Heart left ventricle (tissue), 16 donors: ENCODE measurements around the gene CBLIF. TPM values are rescaled to one million over a fixed set of nuclear protein-coding genes. Genes with fewer than 3 reads are reported as not detected.
A peak's percentile ranks its signal among the peaks of the same experiment; 100 is the strongest.
"Not testable (repeated sequence)": the region's sequence is repeated elsewhere in the genome, so short reads cannot be mapped to it uniquely, and the experiment has no call there.

ENCODE experiments used
- ATAC-seq, 4 donors: fragments of 200-7000 bp; cut with Tn5 transposase; one replicate each; pipeline ENCODE4 v1.9.1; 2020 to 2022; ENCODE audit warnings: moderate library complexity in 4 of 4, mild to moderate bottlenecking in 3 of 4, moderate number of reproducible peaks in 1 of 4
- DNase-seq, 5 donors: peaks; one replicate each; pipeline ENCODE4 v3.0.0-alpha.2; 2020
- H3K27ac ChIP-seq, 12 donors: fragments of 200-600 bp; sonication (generic) in 4 of 12; one replicate each; pipeline versions ENCODE4 v1.5.0 to v1.8.0; 2016 to 2022; ENCODE audit warnings: mild to moderate bottlenecking in 2 of 12
- H3K27me3 ChIP-seq, 9 donors: fragments of 200-600 bp; sonication (generic) in 2 of 9; one replicate each; pipeline versions ENCODE4 v1.5.1 to v1.8.0; 2016 to 2022; ENCODE audit warnings: mild to moderate bottlenecking in 3 of 9
- H3K36me3 ChIP-seq, 9 donors: fragments of 200-600 bp; sonication (generic) in 2 of 9; one replicate each; pipeline versions ENCODE4 v1.5.0 to v1.8.0; 2018 to 2022; ENCODE audit warnings: mild to moderate bottlenecking in 2 of 9
- H3K4me1 ChIP-seq, 12 donors: fragments of 200-600 bp; sonication (generic) in 4 of 12; one replicate each; pipeline versions ENCODE4 v1.5.0 to v1.8.0; 2016 to 2022; ENCODE audit warnings: mild to moderate bottlenecking in 3 of 12
- H3K4me3 ChIP-seq, 12 donors: fragments of 200-600 bp; sonication (generic) in 4 of 12; one replicate each; pipeline versions ENCODE4 v1.5.0 to v1.8.0; 2017 to 2022; ENCODE audit warnings: mild to moderate bottlenecking in 9 of 12, moderate library complexity in 4 of 12
- H3K9me3 ChIP-seq, 12 donors: fragments of 200-600 bp; sonication (generic) in 4 of 12; one replicate each; pipeline versions ENCODE4 v1.5.0 to v1.8.0; 2016 to 2022; ENCODE audit warnings: mild to moderate bottlenecking in 1 of 12
- CTCF ChIP-seq, 12 donors: fragments of 200-600 bp; sonication (generic) in 4 of 12; IDR thresholded peaks; one replicate each; pipeline versions ENCODE4 v1.5.0 to v1.8.0; 2018 to 2022; ENCODE audit warnings: antibody characterized with exemption in 12 of 12, mild to moderate bottlenecking in 5 of 12
- POLR2A ChIP-seq, 2 donors: fragments of 450-650 bp; IDR thresholded peaks; one replicate each; pipeline ENCODE4 v1.6.1; 2017; ENCODE audit warnings: antibody characterized with exemption in 2 of 2, mild to moderate bottlenecking in 2 of 2, moderate library complexity in 2 of 2
- WGBS, 4 donors: extraction: QIAGEN DNeasy Blood & Tissue Kit in 2 of 4; methylation state at CpG; one replicate each; pipeline versions ENCODE4 v1.1.5 to v1.1.7; 2013 to 2018; 5-methylcytosine and 5-hydroxymethylcytosine counted together
- intact Hi-C, 10 donors: fragments of 100-400 bp; cut with DNase I; formaldehyde crosslinking; loops; one replicate each; pipeline versions ENCODE4 v1.11.1 to v1.14.2; 2022
- polyA plus RNA-seq, 2 donors: library from polyadenylated mRNA; stranded (reverse); fragments of 200-250 nt; gene quantifications; one replicate each; pipeline ENCODE4 v1.2.3, GENCODE V29; 2013
- total RNA-seq, 9 donors: library from RNA; depleted of rRNA in 2 of 9; stranded (reverse); fragments of >200 nt in 2 of 9; fragmentation: NEBNext Ultra II Directional in 3 of 9; extraction: Animal tissue kit (Norgen Biotek cat#: 25700) in 3 of 9; gene quantifications; one replicate each; pipeline versions ENCODE4 v1.1.0 to v1.2.4, GENCODE V29; 2016 to 2023
- donor health status: ischemic (EF 13 %, LVEDD 7.1; RV severe dilation, severe dysfunction).
- donor health status: healthy with polysubstance abuse.
- donor health status: DM: no; HTN: yes; CAD: no.
- donor health status: DM: no; HTN: no; CAD: no.
- donor health status: ischemic (EF 25% LVEDD 6.9; RV normal size, moderate dysfunction).
- donor health status: ischemic (EF 25% LVEDD 5.7; RV mildly dilated, moderate dysfunction).
- donor health status: healthy.
- donor health status: DM: yes; HTN: yes; CAD: no.
- donor health status: ischemic (EF 35%, LVEDD 5.7; RV mildly dilated, moderate dysfunction).
- donor health status: nonischemic (EF 11% LVEDD 7.7; RV severe dilation, severe dysfunction).
- donor health status: DM: yes; HTN: yes; CAD: no.
- donor health status: PGD.
- donor health status: ischemic (EF 29% LVEDD 5.4; RV normal size, mild dysfunction).
- donor health status: nonischemic (EF 23%, LVEDD 6.1; RV moderate dilation, normal function).

The CBLIF gene
- total and polyA plus RNA-seq, 11 donors = not detected

DNA sequence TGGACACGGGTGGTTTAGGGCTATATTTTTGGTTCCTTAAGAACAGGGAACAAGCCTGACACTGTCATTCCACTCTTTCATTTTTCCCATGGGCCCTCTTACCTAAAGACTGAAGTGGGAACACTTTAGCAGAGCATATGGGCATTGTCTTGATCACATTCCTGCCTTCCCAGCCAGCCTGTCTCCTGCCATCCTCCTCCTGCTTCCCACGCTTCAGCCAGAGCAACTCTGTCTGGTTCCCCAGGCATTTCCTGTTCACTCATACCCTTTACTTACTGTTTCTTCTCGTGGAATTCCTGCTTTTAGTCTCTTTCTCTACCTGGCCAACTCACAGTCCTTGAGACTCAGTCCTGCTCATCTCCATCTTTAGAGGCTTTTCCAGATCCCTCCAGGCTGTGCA lies 57.5 kb downstream of the CBLIF start:
- Histone ChIP-seq H3K9me3 (no peaks in the 10 kb centered on the region), H3K36me3 (peaks cover 0 to 54% (median 46%) of the 10 kb centered on the region in 9 donors), H3K27ac (peak overlapping the region in 2 of 12 donors; percentile 26 to 58), H3K4me3 (no peak overlapping the region), H3K27me3 (no peaks in the 10 kb centered on the region), H3K4me1 (peaks cover 0 to 21% (median 15%) of the 10 kb centered on the region in 12 donors)
- intact Hi-C loops = no loop called here
- no peak for ATAC-seq
- TF ChIP-seq CTCF (IDR thresholded peaks at IDR 0.05) = no peak
- no peak for TF ChIP-seq POLR2A (IDR thresholded peaks at IDR 0.05)
- WGBS, 4 donors = 39 to 47% (median 43%) methylated on average over 3 of the region's 3 CpGs
- DNase-seq = no peak

GRCh38 chr11:59787255-59787588 lies 58.1 kb downstream of the CBLIF start:
- no peaks in the 10 kb centered on the region for H3K27me3 ChIP-seq
- peak overlapping the region in 5 of 12 donors; percentile 9 to 58 (median 26) for H3K27ac ChIP-seq
- peaks cover 0 to 21% (median 15%) of the 10 kb centered on the region in 12 donors for H3K4me1 ChIP-seq
- 61 to 79% (median 75%) methylated on average over 4 of the region's 4 CpGs for WGBS, 4 donors
- no peak overlapping the region for H3K4me3 ChIP-seq
- intact Hi-C loops = no loop called here
- H3K36me3 ChIP-seq = peaks cover 0 to 48% (median 41%) of the 10 kb centered on the region in 9 donors
- DNase-seq (no peak), ATAC-seq (peak in 2 of 4 donors; percentile 41 to 58)
- TF ChIP-seq POLR2A (IDR thresholded peaks at IDR 0.05) = no peak
- no peak for TF ChIP-seq CTCF (IDR thresholded peaks at IDR 0.05)
- no peaks in the 10 kb centered on the region for H3K9me3 ChIP-seq

DNA sequence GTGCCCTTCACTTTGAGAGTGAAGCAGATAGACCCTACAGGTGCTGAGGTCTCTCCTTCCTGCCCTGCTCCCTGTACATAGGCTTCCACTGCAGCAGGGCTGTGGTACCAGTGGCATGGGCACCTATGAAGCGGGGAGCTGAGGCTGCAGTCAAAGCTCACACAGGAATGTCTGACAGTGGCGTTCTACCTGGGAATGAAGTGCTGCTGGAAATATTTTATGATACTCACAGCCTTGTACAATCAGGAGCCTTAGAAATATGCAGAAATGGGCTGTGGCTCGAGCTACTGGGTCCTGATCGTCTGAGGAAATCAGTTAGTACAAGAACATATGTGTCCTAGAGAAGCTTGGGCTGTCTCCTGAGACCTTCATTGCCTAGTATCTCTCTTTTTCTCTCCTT lies 59.5 kb downstream of the CBLIF start:
- H3K9me3 ChIP-seq = no peaks in the 10 kb centered on the region
- H3K36me3 ChIP-seq = peaks cover 0 to 35% (median 28%) of the 10 kb centered on the region in 9 donors
- ATAC-seq (no peak), DNase-seq (no peak)
- no peak overlapping the region for H3K4me3 ChIP-seq
- no peak for TF ChIP-seq CTCF (IDR thresholded peaks at IDR 0.05)
- no peak for TF ChIP-seq POLR2A (IDR thresholded peaks at IDR 0.05)
- H3K4me1 ChIP-seq = peaks cover 0 to 21% (median 15%) of the 10 kb centered on the region in 12 donors
- no peak overlapping the region for H3K27ac ChIP-seq
- H3K27me3 ChIP-seq = no peaks in the 10 kb centered on the region
- 71 to 89% (median 84%) methylated on average over 4 of the region's 4 CpGs for WGBS, 4 donors
- intact Hi-C loops = no loop called here

GRCh38 chr11:59784441-59784840 lies 60.9 kb downstream of the CBLIF start:
- intact Hi-C loops = not testable (repeated sequence)

GRCh38 chr11:59783632-59784090 lies 61.6 kb downstream of the CBLIF start:
- Histone ChIP-seq H3K4me3 (no peak overlapping the region), H3K27me3 (no peaks in the 10 kb centered on the region), H3K4me1 (peaks cover 0 to 21% (median 15%) of the 10 kb centered on the region in 12 donors), H3K27ac (no peak overlapping the region), H3K9me3 (no peaks in the 10 kb centered on the region), H3K36me3 (peaks cover 0 to 23% (median 12%) of the 10 kb centered on the region in 9 donors)
- DNase-seq (no peak), ATAC-seq (no peak)
- intact Hi-C loops = no loop called here
- TF ChIP-seq CTCF (IDR thresholded peaks at IDR 0.05) (no peak), POLR2A (IDR thresholded peaks at IDR 0.05) (no peak)
- 74 to 88% (median 84%) methylated on average over 4 of the region's 4 CpGs for WGBS, 4 donors

More at GRCh38 chr11:59784441-59784840, 60.9 kb downstream of the CBLIF start:
- WGBS, 4 donors = 89 to 94% (median 90%) methylated on average over 5 of the region's 5 CpGs
- Histone ChIP-seq H3K4me1 (peaks cover 0 to 21% (median 15%) of the 10 kb centered on the region in 12 donors), H3K36me3 (peaks cover 0 to 27% (median 14%) of the 10 kb centered on the region in 9 donors)
- not testable (repeated sequence) for H3K27ac ChIP-seq, ATAC-seq, H3K4me3 ChIP-seq, H3K9me3 ChIP-seq, H3K27me3 ChIP-seq, DNase-seq
